Parathyroid adenoma (tissue), 2 donors: ENCODE results near the gene TNFSF18.

Experiments used
- H2AFZ ChIP-seq: fragments of 300-600 bp; sonication (generic); one replicate; pipeline ENCODE4 v1.7.0; 2017; ENCODE audit warnings: antibody characterized with exemption, mild to moderate bottlenecking
- H3K27ac ChIP-seq: fragments of 300-600 bp; sonication (generic); one replicate; pipeline ENCODE4 v1.7.0; 2017
- H3K27me3 ChIP-seq: fragments of 300-600 bp; sonication (generic); one replicate; pipeline ENCODE4 v1.7.0; 2017; ENCODE audit warnings: low read length; ENCODE audit not compliant: control insufficient read depth, insufficient read depth
- H3K36me3 ChIP-seq: fragments of 300-600 bp; sonication (generic); one replicate; pipeline ENCODE4 v1.7.0; 2017; ENCODE audit warnings: low read length; ENCODE audit not compliant: control insufficient read depth, insufficient read depth
- H3K4me1 ChIP-seq: fragments of 300-600 bp; sonication (generic); one replicate; pipeline ENCODE4 v1.7.0; 2017; ENCODE audit warnings: control low read depth
- H3K4me2 ChIP-seq: fragments of 300-600 bp; sonication (generic); one replicate; pipeline ENCODE4 v1.7.0; 2017; ENCODE audit warnings: low read length
- H3K4me3 ChIP-seq: fragments of 300-600 bp; sonication (generic); one replicate; pipeline ENCODE4 v1.7.0; 2017; ENCODE audit warnings: low read depth, low read length
- H3K79me2 ChIP-seq: fragments of 300-600 bp; sonication (generic); one replicate; pipeline ENCODE4 v1.7.0; 2017; ENCODE audit warnings: control low read depth
- H3K9ac ChIP-seq: fragments of 300-600 bp; sonication (generic); one replicate; pipeline ENCODE4 v1.7.0; 2017; ENCODE audit warnings: mild to moderate bottlenecking
- H3K9me3 ChIP-seq: fragments of 300-600 bp; sonication (generic); one replicate; pipeline ENCODE4 v1.7.0; 2017; ENCODE audit warnings: low read length; ENCODE audit not compliant: control insufficient read depth
- TF ChIP-seq, protein P1 (sequence below): fragments of 300-600 bp; sonication (generic); IDR thresholded peaks from one replicate; pipeline ENCODE4 v1.7.0; 2017; ENCODE audit warnings: antibody characterized with exemption, mild to moderate bottlenecking
- donor health status: primary hyperparathyroidism.

Gene TNFSF18

DNA sequence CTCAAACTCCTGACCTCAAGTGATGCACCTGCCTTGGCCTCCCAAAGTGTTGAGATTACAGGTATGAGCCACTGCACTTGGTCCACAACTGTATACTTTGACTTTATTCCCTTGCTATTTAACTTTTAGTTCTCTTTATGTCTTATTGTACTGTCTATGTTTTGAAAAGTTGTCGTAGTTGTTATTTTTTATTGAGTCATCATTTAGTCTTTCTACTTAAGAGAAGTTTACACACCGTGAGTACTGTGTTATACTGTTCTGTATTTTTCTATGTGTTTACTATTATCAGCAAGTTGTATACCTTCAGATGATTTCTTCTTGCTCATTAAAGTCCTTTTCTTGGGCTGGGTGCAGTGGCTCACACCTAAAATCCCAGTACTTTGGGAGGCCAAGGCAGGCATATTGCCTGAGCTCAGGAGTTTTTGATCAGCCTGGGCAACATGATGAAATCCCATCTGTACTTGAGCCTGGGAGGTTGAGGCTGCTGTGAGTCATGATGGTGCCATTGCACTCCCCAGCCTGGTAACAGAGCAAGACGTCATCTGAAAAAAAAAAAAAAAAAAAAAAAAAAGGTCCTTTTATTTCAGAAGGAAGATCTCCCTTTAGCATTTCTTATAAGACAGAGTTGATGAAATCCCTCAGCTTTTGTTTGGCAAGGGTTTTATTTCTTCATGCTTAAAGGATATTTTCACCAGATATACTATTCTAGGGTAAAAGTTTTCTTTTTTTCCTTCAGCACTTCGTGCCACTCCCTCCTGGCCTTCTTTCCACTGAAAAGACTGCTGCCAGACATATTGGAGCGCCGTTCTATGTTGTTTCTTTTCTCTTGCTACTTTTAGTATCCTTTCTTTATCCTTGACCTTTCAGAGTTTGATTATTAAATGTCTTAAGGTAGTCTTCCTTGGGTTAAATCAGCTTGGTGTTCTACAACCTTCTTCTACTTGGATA lies 47.6 kb downstream of the TNFSF18 start:
- H2AFZ ChIP-seq, result no peak overlapping the region
- no peak overlapping the region for H3K4me3 ChIP-seq
- peaks cover 2% of the 10 kb centered on the region for H3K36me3 ChIP-seq
- H3K9me3 ChIP-seq, result no peaks in the 10 kb centered on the region
- no peaks in the 10 kb centered on the region for H3K4me1 ChIP-seq
- no peaks in the 10 kb centered on the region for H3K79me2 ChIP-seq
- TF ChIP-seq, protein P1, sequence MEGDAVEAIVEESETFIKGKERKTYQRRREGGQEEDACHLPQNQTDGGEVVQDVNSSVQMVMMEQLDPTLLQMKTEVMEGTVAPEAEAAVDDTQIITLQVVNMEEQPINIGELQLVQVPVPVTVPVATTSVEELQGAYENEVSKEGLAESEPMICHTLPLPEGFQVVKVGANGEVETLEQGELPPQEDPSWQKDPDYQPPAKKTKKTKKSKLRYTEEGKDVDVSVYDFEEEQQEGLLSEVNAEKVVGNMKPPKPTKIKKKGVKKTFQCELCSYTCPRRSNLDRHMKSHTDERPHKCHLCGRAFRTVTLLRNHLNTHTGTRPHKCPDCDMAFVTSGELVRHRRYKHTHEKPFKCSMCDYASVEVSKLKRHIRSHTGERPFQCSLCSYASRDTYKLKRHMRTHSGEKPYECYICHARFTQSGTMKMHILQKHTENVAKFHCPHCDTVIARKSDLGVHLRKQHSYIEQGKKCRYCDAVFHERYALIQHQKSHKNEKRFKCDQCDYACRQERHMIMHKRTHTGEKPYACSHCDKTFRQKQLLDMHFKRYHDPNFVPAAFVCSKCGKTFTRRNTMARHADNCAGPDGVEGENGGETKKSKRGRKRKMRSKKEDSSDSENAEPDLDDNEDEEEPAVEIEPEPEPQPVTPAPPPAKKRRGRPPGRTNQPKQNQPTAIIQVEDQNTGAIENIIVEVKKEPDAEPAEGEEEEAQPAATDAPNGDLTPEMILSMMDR, result no peak
- no peak overlapping the region for H3K4me2 ChIP-seq
- no peak overlapping the region for H3K27ac ChIP-seq
- H3K27me3 ChIP-seq, result no peaks in the 10 kb centered on the region
- no peak overlapping the region for H3K9ac ChIP-seq

DNA sequence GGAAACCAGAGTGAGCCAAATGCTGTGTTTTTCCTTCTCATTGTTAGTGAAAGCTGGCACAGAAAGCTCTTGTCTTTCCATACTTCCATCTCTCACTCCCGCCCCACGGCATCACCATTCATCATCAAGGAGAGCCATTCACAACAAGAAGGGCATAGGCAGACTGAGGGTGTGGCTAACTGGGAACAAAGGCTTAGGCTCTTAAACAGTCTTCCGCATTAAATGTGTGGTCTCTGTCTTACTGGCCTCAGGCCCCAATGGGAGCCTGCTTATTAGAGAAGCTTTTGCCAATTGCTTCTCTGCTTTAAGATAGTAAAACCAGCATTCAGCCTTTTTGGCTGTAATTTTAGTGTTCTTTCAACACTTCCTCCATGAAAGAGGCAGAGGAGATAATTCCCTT lies 51.4 kb downstream of the TNFSF18 start:
- Histone ChIP-seq H3K27ac (no peak overlapping the region), H2AFZ (no peak overlapping the region), H3K79me2 (no peaks in the 10 kb centered on the region), H3K36me3 (peaks cover 2% of the 10 kb centered on the region), H3K4me1 (no peaks in the 10 kb centered on the region), H3K9ac (no peak overlapping the region), H3K27me3 (no peaks in the 10 kb centered on the region), H3K9me3 (no peaks in the 10 kb centered on the region), H3K4me2 (no peak overlapping the region), H3K4me3 (no peak overlapping the region)
- TF ChIP-seq, protein P1, result no peak

DNA sequence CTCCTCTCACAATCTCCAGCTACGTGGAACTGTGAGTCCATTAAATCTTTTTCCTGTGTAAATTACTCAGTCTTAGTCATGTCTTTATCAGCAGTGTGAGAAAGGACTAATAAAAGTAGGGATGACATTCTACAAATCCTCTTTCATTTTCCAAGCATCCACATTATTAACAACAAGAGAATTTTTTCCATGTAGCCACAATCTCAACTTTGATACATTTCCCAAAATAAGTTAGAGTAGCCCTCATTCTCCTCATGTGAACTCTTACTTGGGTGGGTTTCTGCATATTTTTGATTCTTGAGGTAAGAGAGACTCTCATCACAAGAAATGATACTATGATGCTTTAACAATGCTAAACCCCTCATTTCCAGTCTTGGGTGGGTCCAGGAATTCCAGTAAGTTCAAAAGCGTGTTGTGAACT lies 52.8 kb downstream of the TNFSF18 start:
- no peak overlapping the region for H2AFZ ChIP-seq
- no peaks in the 10 kb centered on the region for H3K79me2 ChIP-seq
- no peak overlapping the region for H3K9ac ChIP-seq
- no peak overlapping the region for H3K27ac ChIP-seq
- H3K4me3 ChIP-seq, result no peak overlapping the region
- no peak overlapping the region for H3K4me2 ChIP-seq
- H3K4me1 ChIP-seq, result no peaks in the 10 kb centered on the region
- H3K9me3 ChIP-seq, result no peaks in the 10 kb centered on the region
- peaks cover 2% of the 10 kb centered on the region for H3K36me3 ChIP-seq
- TF ChIP-seq, protein P1, result no peak
- no peaks in the 10 kb centered on the region for H3K27me3 ChIP-seq

DNA sequence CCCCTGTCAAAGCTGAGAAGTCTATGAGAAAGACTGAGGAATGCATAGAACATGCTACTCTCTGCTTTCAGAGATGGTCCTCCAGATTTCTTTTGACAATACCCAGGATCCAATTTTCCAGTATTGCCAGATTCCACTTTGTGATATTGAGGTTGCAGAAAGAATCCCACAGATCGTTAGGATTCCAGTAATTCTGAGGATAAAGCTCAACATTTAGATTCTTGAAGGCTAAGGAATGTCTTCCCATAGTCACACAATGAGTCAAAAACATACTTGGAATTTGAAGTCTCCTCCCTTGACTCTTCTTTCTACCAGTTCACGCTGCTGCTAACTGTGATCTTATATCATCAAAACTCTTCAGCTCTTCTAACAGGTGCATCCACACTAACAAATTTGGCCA lies 57.1 kb downstream of the TNFSF18 start:
- H3K4me1 ChIP-seq, result no peaks in the 10 kb centered on the region
- no peaks in the 10 kb centered on the region for H3K27me3 ChIP-seq
- no peak overlapping the region for H3K4me2 ChIP-seq
- no peak overlapping the region for H3K27ac ChIP-seq
- no peak overlapping the region for H3K9ac ChIP-seq
- H3K9me3 ChIP-seq, result no peaks in the 10 kb centered on the region
- TF ChIP-seq, protein P1, result no peak
- H3K79me2 ChIP-seq, result no peaks in the 10 kb centered on the region
- H3K36me3 ChIP-seq, result no peaks in the 10 kb centered on the region
- H2AFZ ChIP-seq, result no peak overlapping the region
- H3K4me3 ChIP-seq, result no peak overlapping the region
